SK-N-SH treated with all-trans-retinoic acid at 6 μM for 48 hours (cell line): ENCODE data around the gene SUFU.

Experiments
- ATAC-seq: fragments of 200-7000 bp; cut with Tn5 transposase; 3 replicates; pipeline ENCODE4 v1.9.1; 2020; ENCODE audit warnings: mild to moderate bottlenecking, moderate library complexity
- ARNTL ChIP-seq: fragments of 450-650 bp; formaldehyde crosslinking; IDR thresholded peaks from 2 replicates; pipeline ENCODE4 v1.5.0; 2020; ENCODE audit warnings: low read depth, mild to moderate bottlenecking, moderate library complexity, borderline replicate concordance
- BACH2 ChIP-seq: fragments of 250-450 bp; sonication (Bioruptor Pico); IDR thresholded peaks from 2 replicates; pipeline ENCODE4 v1.9.0; 2021; ENCODE audit warnings: mild to moderate bottlenecking, borderline replicate concordance
- CREB5 ChIP-seq: fragments of 250-450 bp; sonication (Bioruptor Pico); IDR thresholded peaks from 2 replicates; pipeline ENCODE4 v1.5.1; 2020; ENCODE audit warnings: low read depth, mild to moderate bottlenecking, moderate library complexity
- CSDC2 ChIP-seq: fragments of 250-450 bp; sonication (Bioruptor Pico); IDR thresholded peaks from 2 replicates; pipeline ENCODE4 v1.5.0; 2020; ENCODE audit warnings: mild to moderate bottlenecking, moderate library complexity
- CSRNP3 ChIP-seq: fragments of 250-450 bp; sonication (Bioruptor Pico); IDR thresholded peaks from 2 replicates; pipeline ENCODE4 v1.5.1; 2021; ENCODE audit warnings: mild to moderate bottlenecking, moderate library complexity
- ESRRG ChIP-seq: fragments of 250-450 bp; sonication (Bioruptor Pico); IDR thresholded peaks from 2 replicates; pipeline ENCODE4 v1.6.1; 2021; ENCODE audit warnings: mild to moderate bottlenecking
- ISL1 ChIP-seq: fragments of 250-450 bp; sonication (Bioruptor Pico); IDR thresholded peaks from 2 replicates; pipeline ENCODE4 v2.1.2; 2022; ENCODE audit warnings: mild to moderate bottlenecking, moderate library complexity
- OSR1 ChIP-seq: fragments of 250-450 bp; sonication (Bioruptor Pico); IDR thresholded peaks from 2 replicates; pipeline ENCODE4 v1.8.0; 2022; ENCODE audit warnings: moderate library complexity, mild to moderate bottlenecking, inconsistent platforms
- PATZ1 ChIP-seq: fragments of 250-450 bp; sonication (Bioruptor Pico); IDR thresholded peaks from 2 replicates; pipeline ENCODE4 v1.8.0; 2020; ENCODE audit warnings: mild to moderate bottlenecking, moderate library complexity, borderline replicate concordance
- PPARA ChIP-seq: fragments of 250-450 bp; sonication (Bioruptor Pico); IDR thresholded peaks from 2 replicates; pipeline ENCODE4 v1.5.0; 2020; ENCODE audit warnings: mild to moderate bottlenecking, borderline replicate concordance
- RARB ChIP-seq: fragments of 250-450 bp; sonication (Bioruptor Pico); IDR thresholded peaks from 2 replicates; pipeline ENCODE4 v1.8.0; 2021; ENCODE audit warnings: mild to moderate bottlenecking, moderate library complexity
- SNAI2 ChIP-seq: fragments of 250-450 bp; sonication (Bioruptor Pico); IDR thresholded peaks from 2 replicates; pipeline ENCODE4 v1.5.0; 2020; ENCODE audit warnings: mild to moderate bottlenecking, moderate library complexity
- TCF4 ChIP-seq: fragments of 250-450 bp; sonication (Bioruptor Pico); IDR thresholded peaks from 2 replicates; pipeline ENCODE4 v1.8.0; 2021; ENCODE audit warnings: mild to moderate bottlenecking, moderate library complexity, borderline replicate concordance
- TOX ChIP-seq: fragments of 250-450 bp; sonication (Bioruptor Pico); IDR thresholded peaks from 2 replicates; pipeline ENCODE4 v1.8.0; 2021; ENCODE audit warnings: mild to moderate bottlenecking, moderate library complexity, borderline replicate concordance
- TSHZ2 ChIP-seq: fragments of 250-450 bp; sonication (Bioruptor Pico); IDR thresholded peaks from 2 replicates; pipeline ENCODE4 v1.5.0; 2020; ENCODE audit warnings: mild to moderate bottlenecking, moderate library complexity
- ZC3H10 ChIP-seq: fragments of 250-450 bp; sonication (Bioruptor Pico); IDR thresholded peaks from 2 replicates; pipeline ENCODE4 v1.5.1; 2021; ENCODE audit warnings: mild to moderate bottlenecking, moderate library complexity
- ZFP3 ChIP-seq: fragments of 250-450 bp; sonication (Bioruptor Pico); IDR thresholded peaks from 2 replicates; pipeline ENCODE4 v1.5.0; 2020; ENCODE audit warnings: mild to moderate bottlenecking, moderate library complexity
- ZFP30 ChIP-seq: fragments of 450-650 bp; formaldehyde crosslinking; IDR thresholded peaks from 2 replicates; pipeline ENCODE4 v1.5.0; 2022; ENCODE audit warnings: mild to moderate bottlenecking, moderate library complexity
- ZNF565 ChIP-seq: fragments of 450-650 bp; formaldehyde crosslinking; conservative IDR thresholded peaks from 2 replicates; pipeline ENCODE4 v1.5.0; 2020; ENCODE audit warnings: low read depth, mild to moderate bottlenecking, moderate library complexity
- ZNF70 ChIP-seq: fragments of 450-650 bp; formaldehyde crosslinking; IDR thresholded peaks from 2 replicates; pipeline ENCODE4 v1.5.0; 2020; ENCODE audit warnings: mild to moderate bottlenecking, moderate library complexity
- ZNF8 ChIP-seq: fragments of 450-650 bp; formaldehyde crosslinking; IDR thresholded peaks from 2 replicates; pipeline ENCODE4 v1.5.0; 2020; ENCODE audit warnings: mild to moderate bottlenecking, moderate library complexity

The SUFU gene

GRCh38 chr10:102643336-102644065 lies 139.7 kb downstream of the SUFU start:
- TF ChIP-seq CSRNP3, result no peak
- no peak for TF ChIP-seq TSHZ2
- TF ChIP-seq ZNF70 (CRISPR knock-in tag), result no peak
- no peak for TF ChIP-seq SNAI2
- TF ChIP-seq RARB (CRISPR knock-in tag), result no peak
- TF ChIP-seq ZNF8 (CRISPR knock-in tag), result no peak
- no peak for TF ChIP-seq ESRRG (CRISPR knock-in tag)
- TF ChIP-seq ZFP30, result no peak
- no peak for TF ChIP-seq CREB5 (CRISPR knock-in tag)
- TF ChIP-seq ZNF565 (CRISPR knock-in tag), result no peak
- no peak for TF ChIP-seq PATZ1 (CRISPR knock-in tag)
- no peak for TF ChIP-seq BACH2 (CRISPR knock-in tag)
- no peak for TF ChIP-seq ZFP3 (CRISPR knock-in tag)
- peak; percentile 11; the same call in 2 of the 3 replicates for ATAC-seq

GRCh38 chr10:102644066-102644645 lies 140.4 kb downstream of the SUFU start, which contains the start of gene TRIM8:
TRIM8 (plus strand) TSS chr10:102644479; CDS start chr10:102644618, 139 bp downstream.
- ATAC-seq, result no peak

GRCh38 chr10:102644646-102645387 lies 141.0 kb downstream of the SUFU start:
- ATAC-seq, result peak; percentile 38
- TF ChIP-seq ZNF70 (CRISPR knock-in tag) (no peak), CREB5 (CRISPR knock-in tag) (no peak), RARB (CRISPR knock-in tag) (no peak), TSHZ2 (no peak), ZC3H10 (CRISPR knock-in tag) (no peak), ESRRG (CRISPR knock-in tag) (no peak), CSDC2 (no peak), TCF4 (CRISPR knock-in tag) (no peak), ISL1 (CRISPR knock-in tag) (no peak), OSR1 (CRISPR knock-in tag) (no peak), TOX (CRISPR knock-in tag) (no peak), ZNF8 (CRISPR knock-in tag) (no peak), PPARA (CRISPR knock-in tag) (no peak), ZFP30 (no peak), SNAI2 (peak; percentile 80; the same call in 1 of the 2 replicates), ZFP3 (CRISPR knock-in tag) (peak; percentile 51; the same call in 1 of the 2 replicates), ARNTL (CRISPR knock-in tag) (peak; percentile 90; the same call in 1 of the 2 replicates)

More at GRCh38 chr10:102644066-102644645, 140.4 kb downstream of the SUFU start, which contains the start of gene TRIM8:
- TF ChIP-seq SNAI2 (no peak), ESRRG (CRISPR knock-in tag) (no peak)
